ENCODE data around the gene TMEM53. TPM values are rescaled to one million over a fixed set of nuclear protein-coding genes. Genes with fewer than 3 reads are reported as not detected.

TMEM53 gene
- total and polyA plus RNA-seq, 4 experiments from 2014 or later = 1.7 to 5.7 (median 2.9) TPM

GRCh38 chr1:44643721-44644334 is 30.5 kb downstream of the TMEM53 start:
- no peak overlapping the region for H3K27ac Mint-ChIP-seq
- no peak for DNase-seq
- H3K36me3 Mint-ChIP-seq = peaks cover 47 to 81% of the 10 kb centered on the region in 2 donors
- CTCF ChIA-PET (ENCODE audit: partially characterized antibody) = interaction anchor here (0.6 to 5.7 kb wide), 2 partner anchors 8 to 12 kb away, joined by 3 to 49 read pairs; no protein-coding TSS in a partner anchor
- no peaks in the 10 kb centered on the region for H3K27me3 Mint-ChIP-seq
- peaks cover 0 to 5% (median 1%) of the 10 kb centered on the region in 4 donors for H3K4me1 Mint-ChIP-seq
- Histone ChIP-seq H3K9me3 (ENCODE audit: control insufficient read depth in 1 of 2, low read length in 2 of 2) (no peaks in the 10 kb centered on the region), H3K27ac (ENCODE audit: low read depth, low read length) (no peak overlapping the region), H3K4me3 (ENCODE audit: low read length in 2 of 2) (no peak overlapping the region), H3K4me1 (ENCODE audit: insufficient read depth, low read length) (no peaks in the 10 kb centered on the region), H3K36me3 (ENCODE audit: insufficient read depth, low read length) (peaks cover 85% of the 10 kb centered on the region), H3K27me3 (ENCODE audit: insufficient read depth, low read length) (no peaks in the 10 kb centered on the region)
- intact Hi-C loops (cut with micrococcal nuclease) = no loop called here
- H3K9me3 Mint-ChIP-seq = no peaks in the 10 kb centered on the region
- no peak overlapping the region for H3K4me3 Mint-ChIP-seq
- POLR2A ChIA-PET (ENCODE audit: partially characterized antibody) = interaction anchor here (5.2 kb wide), 1 partner anchor 11 kb away, joined by 37 read pairs; no protein-coding TSS in a partner anchor

GRCh38 chr1:44642925-44643324 is 31.4 kb downstream of the TMEM53 start:
- Histone ChIP-seq H3K9me3 (ENCODE audit: control insufficient read depth in 1 of 2, low read length in 2 of 2) (no peaks in the 10 kb centered on the region), H3K4me1 (ENCODE audit: insufficient read depth, low read length) (no peaks in the 10 kb centered on the region), H3K36me3 (ENCODE audit: insufficient read depth, low read length) (peaks cover 83% of the 10 kb centered on the region), H3K4me3 (ENCODE audit: low read length in 2 of 2) (no peak overlapping the region), H3K27ac (ENCODE audit: low read depth, low read length) (no peak overlapping the region), H3K27me3 (ENCODE audit: insufficient read depth, low read length) (no peaks in the 10 kb centered on the region)
- no peaks in the 10 kb centered on the region for H3K9me3 Mint-ChIP-seq
- intact Hi-C loops (cut with micrococcal nuclease) = no loop called here
- H3K36me3 Mint-ChIP-seq = peaks cover 53 to 81% of the 10 kb centered on the region in 2 donors
- peaks cover 0 to 5% (median 1%) of the 10 kb centered on the region in 4 donors for H3K4me1 Mint-ChIP-seq
- no peak for DNase-seq
- POLR2A ChIA-PET (ENCODE audit: partially characterized antibody) = interaction anchor here (5.2 kb wide), 1 partner anchor 10 kb away, joined by 37 read pairs; no protein-coding TSS in a partner anchor
- no peaks in the 10 kb centered on the region for H3K27me3 Mint-ChIP-seq
- no peak overlapping the region for H3K4me3 Mint-ChIP-seq
- H3K27ac Mint-ChIP-seq = peak overlapping the region in 4 of 7 donors; percentile 26 to 84 (median 68)
- CTCF ChIA-PET (ENCODE audit: partially characterized antibody) = interaction anchor here (0.6 to 5.7 kb wide), 3 partner anchors 9 to 12 kb away, joined by 3 to 49 read pairs (median 3); no protein-coding TSS in a partner anchor

GRCh38 chr1:44642255-44642654 is 32.0 kb downstream of the TMEM53 start:
- H3K4me1 ChIP-seq (ENCODE audit: insufficient read depth, low read length) = no peaks in the 10 kb centered on the region
- no peak overlapping the region for H3K4me3 ChIP-seq (ENCODE audit: low read length in 2 of 2)
- H3K9me3 ChIP-seq (ENCODE audit: control insufficient read depth in 1 of 2, low read length in 2 of 2) = no peaks in the 10 kb centered on the region
- intact Hi-C loops (cut with micrococcal nuclease) = no loop called here
- Mint-ChIP-seq H3K4me3 (no peak overlapping the region), H3K36me3 (peaks cover 57 to 80% of the 10 kb centered on the region in 2 donors), H3K27me3 (no peaks in the 10 kb centered on the region), H3K9me3 (no peaks in the 10 kb centered on the region), H3K27ac (peak overlapping the region in 2 of 7 donors; percentile 38 to 42), H3K4me1 (peaks cover 0 to 11% (median 3%) of the 10 kb centered on the region in 4 donors)
- ChIA-PET CTCF (ENCODE audit: partially characterized antibody) (interaction anchor here (0.8 to 5.7 kb wide), 2 partner anchors 9 to 10 kb away, joined by 3 to 49 read pairs; no protein-coding TSS in a partner anchor), POLR2A (ENCODE audit: partially characterized antibody) (interaction anchor here (5.2 kb wide), 1 partner anchor 9 kb away, joined by 37 read pairs; no protein-coding TSS in a partner anchor)
- H3K36me3 ChIP-seq (ENCODE audit: insufficient read depth, low read length) = peaks cover 81% of the 10 kb centered on the region
- DNase-seq = no peak
- no peaks in the 10 kb centered on the region for H3K27me3 ChIP-seq (ENCODE audit: insufficient read depth, low read length)
- no peak overlapping the region for H3K27ac ChIP-seq (ENCODE audit: low read depth, low read length)

GRCh38 chr1:44641126-44642102 is 32.9 kb downstream of the TMEM53 start:
- H3K36me3 Mint-ChIP-seq = peaks cover 59 to 83% of the 10 kb centered on the region in 2 donors
- intact Hi-C loops (cut with micrococcal nuclease) = no loop called here
- no peak overlapping the region for H3K27ac ChIP-seq (ENCODE audit: low read depth, low read length)
- peak overlapping the region in 2 of 7 donors; percentile 29 to 38 for H3K27ac Mint-ChIP-seq
- H3K4me1 ChIP-seq (ENCODE audit: insufficient read depth, low read length) = no peaks in the 10 kb centered on the region
- ChIA-PET POLR2A (ENCODE audit: partially characterized antibody) (interaction anchor here (0.8 to 5.2 kb wide), 2 partner anchors 9 to 80 kb away, joined by 4 to 37 read pairs; no protein-coding TSS in a partner anchor), CTCF (ENCODE audit: partially characterized antibody) (interaction anchor here (5.7 kb wide), 1 partner anchor 10 kb away, joined by 49 read pairs; no protein-coding TSS in a partner anchor)
- H3K9me3 Mint-ChIP-seq = no peaks in the 10 kb centered on the region
- peaks cover 83% of the 10 kb centered on the region for H3K36me3 ChIP-seq (ENCODE audit: insufficient read depth, low read length)
- no peak for DNase-seq
- peaks cover 0 to 15% (median 3%) of the 10 kb centered on the region in 4 donors for H3K4me1 Mint-ChIP-seq
- H3K27me3 Mint-ChIP-seq = no peaks in the 10 kb centered on the region
- H3K27me3 ChIP-seq (ENCODE audit: insufficient read depth, low read length) = no peaks in the 10 kb centered on the region
- no peaks in the 10 kb centered on the region for H3K9me3 ChIP-seq (ENCODE audit: control insufficient read depth in 1 of 2, low read length in 2 of 2)
- H3K4me3 Mint-ChIP-seq = no peak overlapping the region
- H3K4me3 ChIP-seq (ENCODE audit: low read length in 2 of 2) = no peak overlapping the region

- no peak for DNase-seq
- Histone ChIP-seq H3K36me3 (ENCODE audit: insufficient read depth, low read length) (peaks cover 86% of the 10 kb centered on the region), H3K27ac (ENCODE audit: low read depth, low read length) (no peak overlapping the region), H3K4me3 (ENCODE audit: low read length in 2 of 2) (no peak overlapping the region), H3K4me1 (ENCODE audit: insufficient read depth, low read length) (no peaks in the 10 kb centered on the region), H3K27me3 (ENCODE audit: insufficient read depth, low read length) (no peaks in the 10 kb centered on the region), H3K9me3 (ENCODE audit: control insufficient read depth in 1 of 2, low read length in 2 of 2) (no peaks in the 10 kb centered on the region)
- Mint-ChIP-seq H3K27me3 (no peaks in the 10 kb centered on the region), H3K27ac (peak overlapping the region in 1 of 7 donors; percentile 41), H3K9me3 (no peaks in the 10 kb centered on the region), H3K4me1 (peaks cover 2 to 15% (median 7%) of the 10 kb centered on the region in 4 donors), H3K36me3 (peaks cover 66 to 86% of the 10 kb centered on the region in 2 donors), H3K4me3 (no peak overlapping the region)
- intact Hi-C loops (cut with micrococcal nuclease) = no loop called here
- CTCF ChIA-PET (ENCODE audit: partially characterized antibody) = interaction anchor here (1.3 to 5.7 kb wide), 2 partner anchors 11 to 68 kb away, joined by 4 to 49 read pairs; no protein-coding TSS in a partner anchor
- POLR2A ChIA-PET (ENCODE audit: partially characterized antibody) = interaction anchor here (5.2 kb wide), 1 partner anchor 7 kb away, joined by 37 read pairs; no protein-coding TSS in a partner anchor
Observed at GRCh38 chr1:44640200-44640853, 34.0 kb downstream of the TMEM53 start.

GRCh38 chr1:44637702-44638411 is 36.4 kb downstream of the TMEM53 start:
- Histone ChIP-seq H3K4me1 (ENCODE audit: insufficient read depth, low read length) (peaks cover 21% of the 10 kb centered on the region), H3K27me3 (ENCODE audit: insufficient read depth, low read length) (no peaks in the 10 kb centered on the region), H3K36me3 (ENCODE audit: insufficient read depth, low read length) (peaks cover 86% of the 10 kb centered on the region), H3K27ac (ENCODE audit: low read depth, low read length) (no peak overlapping the region), H3K9me3 (ENCODE audit: control insufficient read depth in 1 of 2, low read length in 2 of 2) (no peaks in the 10 kb centered on the region), H3K4me3 (ENCODE audit: low read length in 2 of 2) (no peak overlapping the region)
- intact Hi-C loops (cut with micrococcal nuclease) = no loop called here
- ChIA-PET POLR2A (ENCODE audit: partially characterized antibody) (no interaction called here), CTCF (ENCODE audit: partially characterized antibody) (interaction anchor here (2.0 kb wide), 1 partner anchor 15 kb away, joined by 13 read pairs; no protein-coding TSS in a partner anchor)
- Mint-ChIP-seq H3K4me1 (peaks cover 17 to 36% (median 24%) of the 10 kb centered on the region in 4 donors), H3K9me3 (no peaks in the 10 kb centered on the region), H3K27ac (peak overlapping the region in 2 of 7 donors; percentile 25 to 62), H3K27me3 (no peaks in the 10 kb centered on the region), H3K36me3 (peaks cover 57 to 84% of the 10 kb centered on the region in 2 donors), H3K4me3 (no peak overlapping the region)
- DNase-seq = no peak

Measured in CD4-positive, alpha-beta memory T cell (primary cell).